ENCODE data around the gene CYP26C1.

DNA sequence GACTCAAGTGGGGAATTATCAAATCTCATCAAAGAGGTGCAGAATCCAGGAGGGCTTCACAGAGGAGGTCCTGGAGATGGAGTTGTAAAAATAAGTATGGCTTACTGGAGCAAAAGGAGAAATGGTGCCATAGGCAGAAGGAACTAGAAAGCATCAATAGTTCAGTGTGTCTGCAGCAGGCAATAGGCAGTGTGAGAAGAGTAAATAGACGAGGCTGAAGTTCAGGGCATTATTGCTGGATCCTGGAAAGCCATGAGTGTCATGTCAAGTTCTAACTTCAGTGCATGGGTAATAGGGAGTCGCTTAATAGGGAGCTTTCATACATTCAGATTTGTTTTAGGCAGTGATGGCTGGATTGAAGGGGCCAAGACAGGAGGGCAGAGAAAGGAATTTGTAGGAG, 52.4 kb downstream of the CYP26C1 start:
- no peak for TF ChIP-seq POLR2A (IDR thresholded peaks at IDR 0.05)
- TF ChIP-seq, protein P1, sequence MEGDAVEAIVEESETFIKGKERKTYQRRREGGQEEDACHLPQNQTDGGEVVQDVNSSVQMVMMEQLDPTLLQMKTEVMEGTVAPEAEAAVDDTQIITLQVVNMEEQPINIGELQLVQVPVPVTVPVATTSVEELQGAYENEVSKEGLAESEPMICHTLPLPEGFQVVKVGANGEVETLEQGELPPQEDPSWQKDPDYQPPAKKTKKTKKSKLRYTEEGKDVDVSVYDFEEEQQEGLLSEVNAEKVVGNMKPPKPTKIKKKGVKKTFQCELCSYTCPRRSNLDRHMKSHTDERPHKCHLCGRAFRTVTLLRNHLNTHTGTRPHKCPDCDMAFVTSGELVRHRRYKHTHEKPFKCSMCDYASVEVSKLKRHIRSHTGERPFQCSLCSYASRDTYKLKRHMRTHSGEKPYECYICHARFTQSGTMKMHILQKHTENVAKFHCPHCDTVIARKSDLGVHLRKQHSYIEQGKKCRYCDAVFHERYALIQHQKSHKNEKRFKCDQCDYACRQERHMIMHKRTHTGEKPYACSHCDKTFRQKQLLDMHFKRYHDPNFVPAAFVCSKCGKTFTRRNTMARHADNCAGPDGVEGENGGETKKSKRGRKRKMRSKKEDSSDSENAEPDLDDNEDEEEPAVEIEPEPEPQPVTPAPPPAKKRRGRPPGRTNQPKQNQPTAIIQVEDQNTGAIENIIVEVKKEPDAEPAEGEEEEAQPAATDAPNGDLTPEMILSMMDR (IDR thresholded peaks at IDR 0.05) = no peak
- TF ChIP-seq POLR2AphosphoS5 (IDR thresholded peaks at IDR 0.05) = no peak
